ENCODE results near the gene TUBB3.
A peak's percentile ranks its signal among the peaks of the same experiment; 100 is the strongest.

The TUBB3 gene

DNA sequence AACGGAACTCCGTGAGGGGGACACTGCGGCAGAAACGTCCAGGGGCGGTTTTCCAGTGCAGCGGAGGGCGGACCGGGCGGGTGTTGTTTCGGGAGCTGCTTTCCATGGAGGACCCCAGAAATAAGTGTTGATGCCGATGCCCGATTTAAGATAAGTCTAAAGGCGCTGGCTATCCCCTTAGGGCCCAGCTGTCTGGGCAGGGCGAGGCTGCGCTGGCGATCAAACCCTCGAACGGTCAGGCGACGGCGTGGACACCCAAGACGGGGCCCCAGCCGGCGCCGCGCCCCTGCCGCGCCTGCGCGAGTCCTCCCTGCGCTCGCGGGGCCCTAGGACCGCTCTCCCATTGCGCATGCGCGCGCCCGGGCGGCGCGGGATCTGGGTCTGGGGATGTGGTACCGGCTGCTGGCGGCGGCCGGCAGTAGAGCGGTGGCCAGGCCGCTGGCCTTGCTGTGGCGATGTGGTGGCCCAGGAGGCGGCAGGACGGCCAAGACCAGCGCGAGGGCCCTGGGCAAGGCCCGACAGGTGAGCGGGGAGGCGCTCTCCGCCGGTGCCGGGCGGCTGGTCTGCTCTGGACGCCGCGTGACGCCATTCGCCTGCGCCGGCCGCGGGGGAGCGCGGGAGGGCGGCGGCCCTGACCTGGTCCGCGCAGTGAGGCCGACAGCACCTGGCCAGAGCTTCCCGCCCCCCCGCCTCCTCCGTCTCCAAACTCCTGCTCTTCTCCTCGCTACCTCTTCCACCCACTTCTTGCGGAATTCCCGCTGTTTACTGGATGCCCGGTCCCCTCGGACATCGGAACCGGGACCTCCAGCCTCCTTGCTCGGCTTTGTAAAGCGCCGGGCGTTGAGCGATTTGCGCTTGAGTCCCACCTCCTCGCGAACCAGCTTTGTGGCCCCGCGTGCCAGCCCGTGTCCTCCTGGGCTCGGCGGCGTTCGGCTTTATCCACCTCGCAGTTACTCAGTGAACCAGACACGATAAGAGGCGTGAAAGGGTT, 49.4 kb downstream of the TUBB3 start:
- H3K4me1 Mint-ChIP-seq = peaks cover 20% of the 10 kb centered on the region
- H3K4me3 Mint-ChIP-seq = peak overlapping the region; percentile 99
- no peaks in the 10 kb centered on the region for H3K27me3 Mint-ChIP-seq
- H3K36me3 Mint-ChIP-seq (ENCODE audit: insufficient read depth) = peaks cover 14% of the 10 kb centered on the region
- H3K27ac Mint-ChIP-seq (ENCODE audit: low read depth) = peak overlapping the region; percentile 100
- DNase-seq (ENCODE audit: low spot score in 2 of 2) (peak; percentile 81 to 85), ATAC-seq (replicated peaks; ENCODE audit: extremely low read depth, poor library complexity, severe bottlenecking) (peak; percentile 91)
- H3K9me3 Mint-ChIP-seq = no peaks in the 10 kb centered on the region

- H3K27ac Mint-ChIP-seq (ENCODE audit: low read depth) = peak overlapping the region; percentile 100
- no peak for ATAC-seq (replicated peaks; ENCODE audit: extremely low read depth, poor library complexity, severe bottlenecking)
- DNase-seq (ENCODE audit: low spot score in 2 of 2) = no peak
- no peaks in the 10 kb centered on the region for H3K9me3 Mint-ChIP-seq
- H3K4me1 Mint-ChIP-seq = peaks cover 20% of the 10 kb centered on the region
- peaks cover 17% of the 10 kb centered on the region for H3K36me3 Mint-ChIP-seq (ENCODE audit: insufficient read depth)
- H3K27me3 Mint-ChIP-seq = no peaks in the 10 kb centered on the region
- peak overlapping the region; percentile 99 for H3K4me3 Mint-ChIP-seq
Observed at GRCh38 chr16:89973235-89973634, 50.1 kb downstream of the TUBB3 start.

GRCh38 chr16:89973654-89974335, 50.7 kb downstream of the TUBB3 start:
- no peaks in the 10 kb centered on the region for H3K9me3 Mint-ChIP-seq
- H3K4me3 Mint-ChIP-seq = peak overlapping the region; percentile 99
- H3K27me3 Mint-ChIP-seq = no peaks in the 10 kb centered on the region
- no peak overlapping the region for H3K27ac Mint-ChIP-seq (ENCODE audit: low read depth)
- DNase-seq (ENCODE audit: low spot score in 2 of 2) (no peak), ATAC-seq (replicated peaks; ENCODE audit: extremely low read depth, poor library complexity, severe bottlenecking) (no peak)
- peaks cover 19% of the 10 kb centered on the region for H3K36me3 Mint-ChIP-seq (ENCODE audit: insufficient read depth)
- peaks cover 20% of the 10 kb centered on the region for H3K4me1 Mint-ChIP-seq

DNA sequence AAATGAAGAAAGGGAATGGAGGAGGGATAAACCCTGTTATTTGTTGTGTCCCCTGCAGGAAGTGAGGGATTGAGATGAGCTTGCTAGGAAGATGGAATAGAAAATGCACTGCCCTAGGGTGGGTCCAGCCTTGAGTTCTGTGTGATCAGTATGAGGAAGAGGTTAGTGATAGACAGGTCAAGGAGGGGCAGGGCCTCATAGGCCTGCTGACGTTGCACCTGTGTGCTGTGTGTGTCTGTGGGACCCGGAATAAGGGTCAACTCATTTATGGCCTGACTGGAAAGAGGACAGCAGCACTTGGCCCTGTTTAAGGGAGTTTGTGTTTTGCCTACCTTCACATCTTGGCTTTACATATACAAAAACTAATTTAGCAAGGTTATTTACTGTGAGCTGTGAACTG, 51.7 kb downstream of the TUBB3 start:
- DNase-seq (ENCODE audit: low spot score in 2 of 2) (no peak), ATAC-seq (replicated peaks; ENCODE audit: extremely low read depth, poor library complexity, severe bottlenecking) (no peak)
- H3K27ac Mint-ChIP-seq (ENCODE audit: low read depth) = no peak overlapping the region
- peaks cover 20% of the 10 kb centered on the region for H3K4me1 Mint-ChIP-seq
- no peaks in the 10 kb centered on the region for H3K27me3 Mint-ChIP-seq
- no peak overlapping the region for H3K4me3 Mint-ChIP-seq
- H3K36me3 Mint-ChIP-seq (ENCODE audit: insufficient read depth) = peaks cover 26% of the 10 kb centered on the region
- H3K9me3 Mint-ChIP-seq = no peaks in the 10 kb centered on the region

GRCh38 chr16:89981414-89981813, 58.3 kb downstream of the TUBB3 start:
- Mint-ChIP-seq H3K4me3 (no peak overlapping the region), H3K9me3 (no peaks in the 10 kb centered on the region), H3K36me3 (ENCODE audit: insufficient read depth) (peaks cover 61% of the 10 kb centered on the region), H3K4me1 (peaks cover 3% of the 10 kb centered on the region), H3K27me3 (no peaks in the 10 kb centered on the region), H3K27ac (ENCODE audit: low read depth) (no peak overlapping the region)
- ATAC-seq (replicated peaks; ENCODE audit: extremely low read depth, poor library complexity, severe bottlenecking) = no peak
- no peak for DNase-seq (ENCODE audit: low spot score in 2 of 2)

DNA sequence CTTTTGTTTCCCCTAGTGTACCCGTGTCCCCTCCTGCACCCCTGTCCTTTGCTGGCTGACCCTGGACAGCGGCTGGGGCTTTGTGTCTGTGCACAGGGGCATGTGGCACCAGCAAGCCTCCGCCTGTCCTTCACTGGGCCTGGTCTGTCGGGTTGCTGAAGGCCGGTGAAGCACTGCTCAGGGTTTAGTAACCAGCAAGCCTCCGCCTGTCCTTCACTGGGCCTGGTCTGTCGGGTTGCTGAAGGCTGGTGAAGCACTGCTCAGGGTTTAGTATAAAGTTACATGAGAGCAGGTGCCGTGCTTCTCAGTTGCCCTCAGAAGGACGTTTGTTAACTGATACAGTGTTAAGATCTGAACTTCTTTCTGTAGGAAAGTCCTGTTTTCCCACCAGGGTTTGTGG, 59.2 kb downstream of the TUBB3 start:
- peaks cover 8% of the 10 kb centered on the region for H3K4me1 Mint-ChIP-seq
- ATAC-seq (replicated peaks; ENCODE audit: extremely low read depth, poor library complexity, severe bottlenecking) (no peak), DNase-seq (ENCODE audit: low spot score in 2 of 2) (no peak)
- no peaks in the 10 kb centered on the region for H3K27me3 Mint-ChIP-seq
- no peak overlapping the region for H3K4me3 Mint-ChIP-seq
- H3K36me3 Mint-ChIP-seq (ENCODE audit: insufficient read depth) = peaks cover 65% of the 10 kb centered on the region
- H3K9me3 Mint-ChIP-seq = no peaks in the 10 kb centered on the region
- H3K27ac Mint-ChIP-seq (ENCODE audit: low read depth) = no peak overlapping the region

DNA sequence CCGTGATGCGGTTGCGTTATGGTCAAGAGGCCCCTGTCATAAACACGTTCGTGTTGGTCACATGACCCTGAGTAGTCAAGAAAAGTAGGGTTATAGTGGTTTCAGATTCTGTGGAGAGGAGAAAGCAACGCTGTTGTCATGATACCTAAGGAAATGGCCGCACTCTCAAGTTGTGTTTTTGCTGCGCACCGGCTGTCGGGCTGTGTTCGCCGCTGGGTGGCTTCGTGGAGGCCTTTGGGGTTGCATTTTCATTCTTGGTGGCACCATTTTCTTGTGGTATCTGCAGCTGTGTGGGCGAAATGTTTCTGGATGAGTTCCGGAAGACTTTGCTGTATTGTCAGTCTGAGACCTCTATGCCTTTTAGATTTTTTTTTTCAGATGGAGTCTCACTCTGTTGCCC, 60.4 kb downstream of the TUBB3 start:
- DNase-seq (ENCODE audit: low spot score in 2 of 2) (no peak), ATAC-seq (replicated peaks; ENCODE audit: extremely low read depth, poor library complexity, severe bottlenecking) (no peak)
- peaks cover 8% of the 10 kb centered on the region for H3K4me1 Mint-ChIP-seq
- no peaks in the 10 kb centered on the region for H3K9me3 Mint-ChIP-seq
- peaks cover 63% of the 10 kb centered on the region for H3K36me3 Mint-ChIP-seq (ENCODE audit: insufficient read depth)
- no peaks in the 10 kb centered on the region for H3K27me3 Mint-ChIP-seq
- H3K27ac Mint-ChIP-seq (ENCODE audit: low read depth) = no peak overlapping the region
- H3K4me3 Mint-ChIP-seq = no peak overlapping the region

DNA sequence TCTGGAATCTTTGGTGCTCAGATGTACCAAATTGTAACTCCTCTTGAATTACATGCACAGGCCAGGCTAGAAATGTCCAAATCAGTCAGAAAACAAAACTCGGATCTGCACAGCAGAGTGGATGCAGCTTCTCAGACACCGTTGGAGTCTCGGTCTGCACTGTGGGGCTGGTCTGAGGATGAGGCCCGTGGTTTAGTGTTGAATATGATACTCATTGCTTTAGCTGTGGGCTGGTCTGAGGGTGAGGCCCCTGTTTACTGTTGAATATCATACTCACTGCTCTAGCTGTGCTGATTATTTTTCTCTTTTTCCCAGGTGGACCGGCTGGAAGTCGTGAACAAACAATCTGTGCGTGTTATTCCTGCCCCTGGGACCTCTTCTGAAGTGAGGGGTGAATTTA, 61.1 kb downstream of the TUBB3 start:
- Mint-ChIP-seq H3K27ac (ENCODE audit: low read depth) (no peak overlapping the region), H3K9me3 (no peaks in the 10 kb centered on the region), H3K4me1 (peaks cover 8% of the 10 kb centered on the region), H3K27me3 (no peaks in the 10 kb centered on the region), H3K36me3 (ENCODE audit: insufficient read depth) (peaks cover 63% of the 10 kb centered on the region), H3K4me3 (no peak overlapping the region)
- no peak for ATAC-seq (replicated peaks; ENCODE audit: extremely low read depth, poor library complexity, severe bottlenecking)
- no peak for DNase-seq (ENCODE audit: low spot score in 2 of 2)

DNA sequence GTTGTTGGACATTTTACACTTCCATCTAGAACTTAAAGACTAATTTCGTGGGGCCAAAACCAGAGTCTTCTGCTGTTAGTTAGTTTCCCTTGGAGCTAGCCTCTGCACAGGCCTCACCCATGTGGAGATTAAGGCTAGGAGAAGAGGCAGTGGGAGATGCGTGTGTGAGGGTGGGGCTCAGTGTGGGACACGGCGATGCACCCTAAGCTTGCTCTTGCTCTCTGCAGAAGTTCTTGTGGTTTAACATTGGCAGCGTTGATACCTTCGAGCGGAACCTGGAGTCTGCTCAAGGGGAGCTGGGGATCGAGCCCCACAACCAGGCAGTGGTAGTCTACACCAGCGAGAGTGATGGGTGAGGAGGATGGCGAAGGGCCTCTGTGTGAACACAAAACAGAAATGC, 62.1 kb downstream of the TUBB3 start:
- Mint-ChIP-seq H3K27ac (ENCODE audit: low read depth) (no peak overlapping the region), H3K27me3 (no peaks in the 10 kb centered on the region), H3K4me1 (peaks cover 8% of the 10 kb centered on the region), H3K36me3 (ENCODE audit: insufficient read depth) (peaks cover 59% of the 10 kb centered on the region), H3K4me3 (no peak overlapping the region), H3K9me3 (no peaks in the 10 kb centered on the region)
- ATAC-seq (replicated peaks; ENCODE audit: extremely low read depth, poor library complexity, severe bottlenecking) (no peak), DNase-seq (ENCODE audit: low spot score in 2 of 2) (no peak)

Measured in central memory CD8-positive, alpha-beta T cell (primary cell).